HCT116 (cell line): ENCODE results near the gene CAB39. TPM values are rescaled to one million over a fixed set of nuclear protein-coding genes. Genes with fewer than 3 reads are reported as not detected.

Experiments
- ATAC-seq: fragments of 200-7000 bp; cut with Tn5 transposase; 2 replicates; pipeline ENCODE4 v1.9.1; 2020; ENCODE audit warnings: mild to moderate bottlenecking, moderate library complexity
- BruUV-seq: library from RNA; stranded (reverse); fragments of 400-500 nt; replicated peaks from 2 replicates; lab custom pipeline; 2021; lab: Mats Ljungman, UMichigan
- CTCF ChIA-PET: fragments of 300-600 bp; sonication (Branson Sonifier 250); formaldehyde crosslinking; loops from one replicate; lab custom pipeline; 2021; ENCODE audit warnings: antibody characterized with exemption; lab: Charles Lee
- POLR2A ChIA-PET: fragments of 300-600, 350-600 bp; sonication (Branson Sonifier 250); formaldehyde crosslinking; loops from one replicate; lab custom pipeline; 2021; ENCODE audit warnings: antibody characterized with exemption; lab: Charles Lee
- RAD21 ChIA-PET, 2 experiments: fragments of 300-600 bp; sonication (Branson Sonifier 250); formaldehyde crosslinking; loops; one replicate each; lab custom pipeline; 2023; ENCODE audit warnings: low total read pairs in 2 of 2; ENCODE audit not compliant: uncharacterized antibody in 2 of 2, unreplicated experiment in 2 of 2, low non-redundant PET in 1 of 2; lab: Charles Lee
- DNase-seq: peaks from one replicate; pipeline ENCODE4 v3.0.0-alpha.2; 2010; ENCODE audit warnings: low read depth, low spot score
- H2AFZ ChIP-seq: fragments of 200-600 bp; shearing (Covaris generic), sonication (generic); 2 replicates; pipeline ENCODE4 v1.6.1; 2017; ENCODE audit warnings: low read depth, mixed run types, mixed read lengths, antibody characterized with exemption, low read length; ENCODE audit not compliant: poor library complexity, severe bottlenecking
- H3K27ac ChIP-seq: 2 replicates; pipeline ENCODE4 v1.5.1; 2012; ENCODE audit warnings: low read depth, low read length
- H3K27me3 ChIP-seq: fragments of 200-600 bp; sonication (generic); 2 replicates; pipeline ENCODE4 v1.6.1; 2016; ENCODE audit warnings: mixed run types, low read length, mixed read lengths; ENCODE audit not compliant: insufficient read depth
- H3K36me3 ChIP-seq, 2 experiments: fragments of 200-500 bp in 1 of 2; fragments of 200-600 bp in 1 of 2; sonication (Bioruptor generic) in 1 of 2; sonication (generic) in 1 of 2; 2 replicates each; pipeline versions ENCODE4 v1.5.1 to v1.6.1; 2014 to 2016; ENCODE audit warnings: low read length in 2 of 2, inconsistent platforms in 1 of 2, mixed read lengths in 1 of 2, mixed run types in 1 of 2; ENCODE audit not compliant: insufficient read depth in 2 of 2, control insufficient read depth in 1 of 2
- H3K4me1 ChIP-seq, 2 experiments: fragments of 200-600 bp in 1 of 2; sonication (generic) in 1 of 2; 2 replicates each; pipeline versions ENCODE4 v1.5.1 to v1.6.1; 2012 to 2017; ENCODE audit warnings: low read length in 2 of 2, inconsistent platforms in 1 of 2, mild to moderate bottlenecking in 1 of 2, mixed read lengths in 1 of 2, mixed run types in 1 of 2, moderate library complexity in 1 of 2; ENCODE audit not compliant: insufficient read depth in 2 of 2, control insufficient read depth in 1 of 2
- H3K4me2 ChIP-seq: fragments of 200-600 bp; sonication (generic); 2 replicates; pipeline ENCODE4 v1.6.1; 2017; ENCODE audit warnings: mixed run types, low read length, mixed read lengths
- H3K4me3 ChIP-seq, 2 experiments: fragments of 200-600 bp in 1 of 2; sonication (generic) in 1 of 2; replicated peaks in 1 of 2; 2 replicates each; pipeline ENCODE4 v1.5.1; 2011 to 2016; ENCODE audit warnings: low read length in 2 of 2, control low read depth in 1 of 2, low read depth in 1 of 2, mild to moderate bottlenecking in 1 of 2, mixed read lengths in 1 of 2, mixed run types in 1 of 2
- H3K79me2 ChIP-seq: fragments of 200-600 bp; sonication (generic); 2 replicates; pipeline ENCODE4 v1.6.1; 2017; ENCODE audit warnings: mild to moderate bottlenecking, mixed run types, low read length, moderate library complexity, mixed read lengths; ENCODE audit not compliant: insufficient read depth
- H3K9ac ChIP-seq: fragments of 200-600 bp; sonication (generic); 2 replicates; pipeline ENCODE4 v1.6.1; 2016; ENCODE audit warnings: low read length, mixed read lengths
- H3K9me2 ChIP-seq: fragments of 200-600 bp; sonication (generic), shearing (Covaris generic); 2 replicates; pipeline ENCODE4 v1.6.1; 2017; ENCODE audit warnings: mixed run types, mild to moderate bottlenecking, moderate library complexity; ENCODE audit not compliant: insufficient read depth
- H3K9me3 ChIP-seq, 2 experiments: fragments of 200-500 bp in 1 of 2; fragments of 200-600 bp in 1 of 2; sonication (Bioruptor generic) in 1 of 2; sonication (generic) in 1 of 2; 2 replicates each; pipeline ENCODE4 v1.6.1; 2014 to 2017; ENCODE audit warnings: low read length in 2 of 2, mixed read lengths in 2 of 2, inconsistent platforms in 1 of 2, low read depth in 1 of 2, mild to moderate bottlenecking in 1 of 2, mixed run types in 1 of 2, moderate library complexity in 1 of 2; ENCODE audit not compliant: control insufficient read depth in 1 of 2, insufficient read depth in 1 of 2
- H4K20me1 ChIP-seq: fragments of 200-600 bp; sonication (generic), shearing (Covaris generic); 2 replicates; pipeline ENCODE4 v1.6.1; 2017; ENCODE audit warnings: mixed run types, mild to moderate bottlenecking, moderate library complexity; ENCODE audit not compliant: insufficient read depth
- CBX3 ChIP-seq: IDR thresholded peaks from 2 replicates; pipeline ENCODE4 v1.6.1; 2012; ENCODE audit warnings: low read depth
- EZH2phosphoT487 ChIP-seq: fragments of 200-600 bp; IDR thresholded peaks from 2 replicates; pipeline ENCODE4 v1.6.1; 2018; ENCODE audit warnings: antibody characterized with exemption, borderline replicate concordance
- FOSL1 ChIP-seq: IDR thresholded peaks from 2 replicates; pipeline ENCODE4 v1.6.1; 2012; ENCODE audit warnings: low read depth
- JUND ChIP-seq: IDR thresholded peaks from 2 replicates; pipeline ENCODE4 v1.6.1; 2012
- POLR2AphosphoS5 ChIP-seq: IDR thresholded peaks from 2 replicates; pipeline ENCODE4 v1.6.1; 2011; ENCODE audit warnings: mild to moderate bottlenecking, low read depth, low read length, moderate library complexity
- RAD21 ChIP-seq: IDR thresholded peaks from 2 replicates; pipeline ENCODE4 v1.6.1; 2012; ENCODE audit warnings: low read depth, mild to moderate bottlenecking
- REST ChIP-seq: IDR thresholded peaks from 2 replicates; pipeline ENCODE4 v1.6.1; 2012; ENCODE audit warnings: low read depth
- SIN3A ChIP-seq: IDR thresholded peaks from 2 replicates; pipeline ENCODE4 v1.6.1; 2012; ENCODE audit warnings: low read depth
- SP1 ChIP-seq: IDR thresholded peaks from 2 replicates; pipeline ENCODE4 v1.6.1; 2012; ENCODE audit warnings: low read depth
- SRF ChIP-seq: IDR thresholded peaks from 2 replicates; pipeline ENCODE4 v1.6.1; 2012; ENCODE audit warnings: low read depth
- TCF7L2 ChIP-seq: IDR thresholded peaks from 2 replicates; pipeline ENCODE4 v1.7.0; 2011; ENCODE audit warnings: borderline replicate concordance, inconsistent platforms; ENCODE audit not compliant: insufficient read depth, insufficient read length; ENCODE audit errors: extremely low read depth
- ZBTB33 ChIP-seq: IDR thresholded peaks from 2 replicates; pipeline ENCODE4 v1.6.1; 2011; ENCODE audit warnings: mild to moderate bottlenecking, low read length, moderate library complexity; ENCODE audit not compliant: insufficient replicate concordance; ENCODE audit errors: extremely low read depth
- ZNF274 ChIP-seq: fragments of 200-500 bp; sonication (Bioruptor generic); IDR thresholded peaks from 2 replicates; pipeline ENCODE4 v1.6.1; 2014; ENCODE audit warnings: mild to moderate bottlenecking, low read depth, low read length, inconsistent platforms
- intact Hi-C: fragments of 100-400 bp; cut with micrococcal nuclease; formaldehyde crosslinking; loops from 2 replicates; pipeline ENCODE4 v1.10.0; 2022
- total RNA-seq: library from RNA; stranded (reverse); gene quantifications from one replicate; pipeline ENCODE4 v1.2.1, GENCODE V29; 2021; ENCODE audit not compliant: unreplicated experiment

The CAB39 gene
- total RNA-seq, 1 experiment from 2014 or later: 63.6 TPM

GRCh38 chr2:230664844-230665243, 47.8 kb upstream of the CAB39 start:
- no peak overlapping the region for H3K4me2 ChIP-seq
- no peaks in the 10 kb centered on the region for H3K79me2 ChIP-seq
- no peak for ATAC-seq
- H3K27me3 ChIP-seq: no peaks in the 10 kb centered on the region
- RAD21 ChIA-PET: no interaction called here
- POLR2A ChIA-PET: no interaction called here
- no TSS peak for BruUV-seq
- CTCF ChIA-PET: no interaction called here
- no peaks in the 10 kb centered on the region for H3K9me2 ChIP-seq
- no peak overlapping the region for H3K9ac ChIP-seq
- no peaks in the 10 kb centered on the region for H4K20me1 ChIP-seq
- TF ChIP-seq REST (no peak), JUND (no peak), TCF7L2 (no peak), RAD21 (no peak), FOSL1 (no peak), SP1 (no peak), ZNF274 (no peak), ZBTB33 (no peak), SIN3A (no peak), SRF (no peak), CBX3 (no peak), EZH2phosphoT487 (no peak), POLR2AphosphoS5 (no peak)
- TF ChIP-seq, all 23 proteins: peak for 0
- Histone ChIP-seq H3K36me3 (no peaks in the 10 kb centered on the region), H2AFZ (no peak overlapping the region), H3K9me3 (no peaks in the 10 kb centered on the region), H3K4me1 (peaks cover 7 to 43% of the 10 kb centered on the region in 2 experiments), H3K27ac (no peak overlapping the region), H3K4me3 (no peak overlapping the region)
- DNase-seq: no peak
- intact Hi-C loops: no loop called here
